ENCODE results near the gene HSPA5. TPM values are rescaled to one million over a fixed set of nuclear protein-coding genes. Genes with fewer than 3 reads are reported as not detected.

Gene HSPA5
- total RNA-seq, 1 experiment from 2014 or later, result 288 TPM

DNA sequence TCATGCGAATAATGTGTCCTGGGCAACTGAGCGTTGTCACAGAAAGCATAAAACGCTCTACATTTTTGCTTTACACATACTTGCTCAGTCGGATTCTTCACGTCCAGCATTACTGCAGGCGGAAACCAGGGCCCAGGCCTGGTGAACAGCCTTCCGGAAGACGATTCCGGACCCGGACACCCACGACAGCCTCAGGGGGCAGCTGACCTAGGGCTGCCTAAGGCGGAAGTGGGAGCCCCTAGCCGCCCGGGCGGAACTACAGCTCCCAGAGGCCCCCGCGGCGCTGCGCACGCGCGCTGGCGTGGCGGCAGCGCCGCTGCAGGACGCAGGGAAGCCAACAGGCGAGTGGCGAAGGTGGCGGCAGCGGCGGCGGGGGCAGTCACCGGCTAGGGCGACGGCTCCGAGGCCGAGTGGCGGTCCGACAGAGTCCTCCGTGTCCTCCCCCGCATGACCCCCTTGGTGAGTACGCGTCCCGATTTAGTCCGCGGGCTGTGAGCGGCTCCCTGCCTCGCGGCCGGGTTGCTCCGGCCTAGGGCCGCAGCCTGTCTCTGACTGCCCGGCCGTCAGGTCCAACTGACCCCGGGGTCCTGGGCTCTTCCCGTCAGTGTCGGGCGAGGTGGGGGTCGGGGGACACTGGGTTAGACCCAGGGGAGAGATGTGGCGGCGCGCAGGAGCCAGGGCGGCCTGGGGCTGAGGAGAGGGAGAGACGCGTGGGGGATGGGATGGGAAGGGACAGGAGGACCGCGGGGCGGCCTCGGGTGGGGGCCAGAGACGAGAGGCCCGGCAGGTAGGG is 20.6 kb upstream of the HSPA5 start, which contains the start of gene GAPVD1:
GAPVD1 (plus strand) TSS at position 326 of the 793 bp plus-strand sequence. CDS start 37,096 bp downstream, outside the sequence.
- Mint-ChIP-seq H3K36me3 (ENCODE audit: insufficient read depth, unreplicated experiment) (peaks cover 40% of the 10 kb centered on the region), H3K4me1 (ENCODE audit: low read depth, unreplicated experiment) (peaks cover 17% of the 10 kb centered on the region), H3K4me3 (ENCODE audit: unreplicated experiment) (peak within 1 kb of the TSS; percentile 79), H3K27ac (ENCODE audit: unreplicated experiment) (peak within 1 kb of the TSS; percentile 97), H3K27me3 (ENCODE audit: insufficient read depth, unreplicated experiment) (no peaks in the 10 kb centered on the region), H3K9me3 (ENCODE audit: unreplicated experiment) (no peaks in the 10 kb centered on the region)
- BruUV-seq (replicated peaks), result no TSS peak
- Histone ChIP-seq H3K27me3 (replicated peaks; ENCODE audit: control insufficient read depth, insufficient read depth, low read length) (no peaks in the 10 kb centered on the region), H3K4me3 (ENCODE audit: low read depth, low read length) (peak within 1 kb of the TSS; percentile 96), H3K4me1 (0 out of 2 replicates have a peak, but pooled peaks cover 6% of the 10 kb centered on the region), H3K9me3 (no peaks in the 10 kb centered on the region), H3K36me3 (ENCODE audit: control insufficient read depth, insufficient read depth, low read length) (no peaks in the 10 kb centered on the region)
- intact Hi-C loops (cut with micrococcal nuclease; ENCODE audit: unreplicated experiment), result loop anchor here (1.0 kb wide), 3 partner anchors 20 to 76 kb away; partner anchors contain the start of gene HSPA5
- ChIA-PET CTCF (interaction anchor here (0.6 to 1.7 kb wide), 7 partner anchors 17 to 116 kb away, joined by 3 to 8 read pairs (median 4); partner anchors contain the start of gene HSPA5), POLR2A (interaction anchor here (0.6 to 3.2 kb wide), 5 partner anchors 11 to 40 kb away, joined by 3 to 22 read pairs (median 6); partner anchors contain the start of gene HSPA5)
- peak; percentile 52 for TF ChIP-seq CTCF (IDR thresholded peaks at IDR 0.05; ENCODE audit: insufficient read depth in 1 of 2, low read depth in 1 of 2, low read length in 1 of 2, severe bottlenecking in 1 of 2, unreplicated experiment in 1 of 2)
- DNase-seq, result peak; percentile 95 to 96

DNA sequence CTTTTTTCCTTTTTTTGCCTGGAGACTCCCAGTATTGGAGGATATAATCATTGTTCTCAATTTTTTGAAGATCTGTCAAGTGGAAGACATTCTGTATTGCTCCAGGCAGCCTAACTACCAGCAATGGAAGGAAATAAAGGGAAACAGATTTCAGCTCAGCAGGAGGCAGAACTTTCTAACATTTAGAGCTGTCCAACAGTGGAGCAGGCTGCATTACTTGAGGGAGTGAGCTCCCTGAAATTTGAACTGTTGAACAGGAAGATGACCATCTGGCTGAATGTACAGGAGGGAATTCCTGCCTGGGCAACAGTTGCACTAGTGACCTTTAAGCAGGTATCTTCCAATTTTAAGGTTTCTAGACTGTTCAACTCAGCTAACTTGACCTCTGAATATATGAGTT is 19.4 kb upstream of the HSPA5 start:
- no peak for TF ChIP-seq CTCF (IDR thresholded peaks at IDR 0.05; ENCODE audit: insufficient read depth in 1 of 2, low read depth in 1 of 2, low read length in 1 of 2, severe bottlenecking in 1 of 2, unreplicated experiment in 1 of 2)
- H3K27ac Mint-ChIP-seq (ENCODE audit: unreplicated experiment), result peak overlapping the region; percentile 97
- H3K4me1 Mint-ChIP-seq (ENCODE audit: low read depth, unreplicated experiment), result peaks cover 17% of the 10 kb centered on the region
- no TSS peak for BruUV-seq (replicated peaks)
- H3K9me3 ChIP-seq, result no peaks in the 10 kb centered on the region
- H3K9me3 Mint-ChIP-seq (ENCODE audit: unreplicated experiment), result no peaks in the 10 kb centered on the region
- no peaks in the 10 kb centered on the region for H3K27me3 Mint-ChIP-seq (ENCODE audit: insufficient read depth, unreplicated experiment)
- ChIA-PET CTCF (interaction anchor here (0.6 to 1.7 kb wide), 6 partner anchors 36 to 757 kb away, joined by 3 to 8 read pairs (median 4); no protein-coding TSS in a partner anchor), POLR2A (interaction anchor here (0.6 to 3.2 kb wide), 3 partner anchors 13 to 19 kb away, joined by 5 to 22 read pairs (median 9); partner anchors contain the start of gene HSPA5)
- H3K4me1 ChIP-seq, result 0 out of 2 replicates have a peak, but pooled peaks cover 6% of the 10 kb centered on the region
- no peak for DNase-seq
- intact Hi-C loops (cut with micrococcal nuclease; ENCODE audit: unreplicated experiment), result no loop called here
- no peaks in the 10 kb centered on the region for H3K36me3 ChIP-seq (ENCODE audit: control insufficient read depth, insufficient read depth, low read length)
- H3K36me3 Mint-ChIP-seq (ENCODE audit: insufficient read depth, unreplicated experiment), result peaks cover 28% of the 10 kb centered on the region
- H3K4me3 ChIP-seq (ENCODE audit: low read depth, low read length), result no peak overlapping the region
- H3K27me3 ChIP-seq (replicated peaks; ENCODE audit: control insufficient read depth, insufficient read depth, low read length), result no peaks in the 10 kb centered on the region
- H3K4me3 Mint-ChIP-seq (ENCODE audit: unreplicated experiment), result peak overlapping the region; percentile 79

- Mint-ChIP-seq H3K27me3 (ENCODE audit: insufficient read depth, unreplicated experiment) (no peaks in the 10 kb centered on the region), H3K9me3 (ENCODE audit: unreplicated experiment) (no peaks in the 10 kb centered on the region), H3K4me1 (ENCODE audit: low read depth, unreplicated experiment) (peaks cover 12% of the 10 kb centered on the region), H3K4me3 (ENCODE audit: unreplicated experiment) (no peak overlapping the region), H3K36me3 (ENCODE audit: insufficient read depth, unreplicated experiment) (peaks cover 13% of the 10 kb centered on the region), H3K27ac (ENCODE audit: unreplicated experiment) (no peak overlapping the region)
- DNase-seq, result no peak
- Histone ChIP-seq H3K4me1 (0 out of 2 replicates have a peak, but pooled peaks cover 6% of the 10 kb centered on the region), H3K36me3 (ENCODE audit: control insufficient read depth, insufficient read depth, low read length) (no peaks in the 10 kb centered on the region), H3K9me3 (no peaks in the 10 kb centered on the region), H3K27me3 (replicated peaks; ENCODE audit: control insufficient read depth, insufficient read depth, low read length) (no peaks in the 10 kb centered on the region), H3K4me3 (ENCODE audit: low read depth, low read length) (no peak overlapping the region)
- no TSS peak for BruUV-seq (replicated peaks)
- TF ChIP-seq CTCF (IDR thresholded peaks at IDR 0.05; ENCODE audit: insufficient read depth in 1 of 2, low read depth in 1 of 2, low read length in 1 of 2, severe bottlenecking in 1 of 2, unreplicated experiment in 1 of 2), result no peak
- ChIA-PET CTCF (no interaction called here), POLR2A (no interaction called here)
- intact Hi-C loops (cut with micrococcal nuclease; ENCODE audit: unreplicated experiment), result no loop called here
Measured at GRCh38 chr9:125258832-125259534, 17.8 kb upstream of the HSPA5 start.

Data from Caco-2 (cell line).